ENCODE results near the gene SCAMP4.
A peak's percentile ranks its signal among the peaks of the same experiment; 100 is the strongest.

SCAMP4 gene

DNA sequence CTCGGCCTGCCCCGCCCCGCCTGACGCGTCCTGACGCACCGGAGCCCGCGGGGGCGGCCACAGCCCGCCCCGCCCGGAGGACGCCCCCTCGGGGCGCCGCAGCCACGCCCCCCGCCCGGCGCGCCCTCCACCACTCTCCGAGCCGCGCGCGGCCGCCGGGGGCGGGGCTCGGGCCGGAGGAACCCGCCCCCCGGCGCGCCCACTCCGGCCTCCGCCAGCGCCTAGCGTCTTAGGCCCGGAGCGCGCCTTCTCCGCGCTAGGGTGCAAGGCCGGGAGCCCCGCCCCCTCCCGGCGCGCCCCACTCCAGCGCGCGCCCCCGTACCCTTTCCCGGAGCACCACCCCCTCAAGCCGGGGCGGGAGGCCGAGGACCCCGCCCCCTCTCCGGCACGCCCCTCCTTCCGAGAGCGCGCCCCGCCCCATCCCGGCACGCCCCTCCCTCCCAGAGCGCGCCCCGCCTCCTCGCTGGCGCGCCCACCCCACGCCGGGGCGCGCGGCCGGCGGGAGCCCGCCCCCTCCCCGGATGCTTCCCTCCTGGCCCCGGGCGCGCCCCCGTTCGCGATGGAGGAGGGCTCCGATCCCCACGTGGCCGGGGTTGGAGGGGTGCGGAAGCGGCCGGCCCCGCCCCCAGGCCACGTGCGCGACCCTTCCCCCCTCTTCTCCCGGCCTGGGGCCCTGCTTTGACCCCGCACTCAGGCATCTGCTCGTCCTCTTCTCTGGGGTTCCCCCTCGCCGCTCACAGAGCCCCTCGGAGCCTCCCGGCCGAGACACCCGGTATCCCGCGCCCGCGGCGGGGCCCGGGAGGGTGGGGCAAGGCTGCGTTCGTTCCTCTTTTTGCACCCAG lies 41.3 kb upstream of the SCAMP4 start (continued):
- TF ChIP-seq ZNF302 (tag by site-specific recombination; IDR thresholded peaks at IDR 0.05; ENCODE audit: low read depth) (no peak), ZNF26 (tag by site-specific recombination; IDR thresholded peaks at IDR 0.05) (no peak), REPIN1 (tag by site-specific recombination; IDR thresholded peaks at IDR 0.05; ENCODE audit: low read depth) (no peak), SETDB1 (IDR thresholded peaks at IDR 0.05; ENCODE audit: insufficient read length, low read length) (no peak), ZNF114 (tag by site-specific recombination; IDR thresholded peaks at IDR 0.05) (no peak), ZBTB8A (tag by site-specific recombination; IDR thresholded peaks at IDR 0.05) (peak; percentile 89), ZNF785 (tag by site-specific recombination; IDR thresholded peaks at IDR 0.05) (no peak), ZNF274 (IDR thresholded peaks at IDR 0.05; ENCODE audit: low read length) (no peak), ZNF274 (tag by site-specific recombination; IDR thresholded peaks at IDR 0.05; ENCODE audit: borderline replicate concordance) (no peak), ZNF239 (tag by site-specific recombination; IDR thresholded peaks at IDR 0.05) (no peak), ZFP3 (tag by site-specific recombination; IDR thresholded peaks at IDR 0.05; ENCODE audit: low read depth) (no peak), OSR2 (tag by site-specific recombination; IDR thresholded peaks at IDR 0.05) (peak; percentile 47)
- TF ChIP-seq, protein P1, sequence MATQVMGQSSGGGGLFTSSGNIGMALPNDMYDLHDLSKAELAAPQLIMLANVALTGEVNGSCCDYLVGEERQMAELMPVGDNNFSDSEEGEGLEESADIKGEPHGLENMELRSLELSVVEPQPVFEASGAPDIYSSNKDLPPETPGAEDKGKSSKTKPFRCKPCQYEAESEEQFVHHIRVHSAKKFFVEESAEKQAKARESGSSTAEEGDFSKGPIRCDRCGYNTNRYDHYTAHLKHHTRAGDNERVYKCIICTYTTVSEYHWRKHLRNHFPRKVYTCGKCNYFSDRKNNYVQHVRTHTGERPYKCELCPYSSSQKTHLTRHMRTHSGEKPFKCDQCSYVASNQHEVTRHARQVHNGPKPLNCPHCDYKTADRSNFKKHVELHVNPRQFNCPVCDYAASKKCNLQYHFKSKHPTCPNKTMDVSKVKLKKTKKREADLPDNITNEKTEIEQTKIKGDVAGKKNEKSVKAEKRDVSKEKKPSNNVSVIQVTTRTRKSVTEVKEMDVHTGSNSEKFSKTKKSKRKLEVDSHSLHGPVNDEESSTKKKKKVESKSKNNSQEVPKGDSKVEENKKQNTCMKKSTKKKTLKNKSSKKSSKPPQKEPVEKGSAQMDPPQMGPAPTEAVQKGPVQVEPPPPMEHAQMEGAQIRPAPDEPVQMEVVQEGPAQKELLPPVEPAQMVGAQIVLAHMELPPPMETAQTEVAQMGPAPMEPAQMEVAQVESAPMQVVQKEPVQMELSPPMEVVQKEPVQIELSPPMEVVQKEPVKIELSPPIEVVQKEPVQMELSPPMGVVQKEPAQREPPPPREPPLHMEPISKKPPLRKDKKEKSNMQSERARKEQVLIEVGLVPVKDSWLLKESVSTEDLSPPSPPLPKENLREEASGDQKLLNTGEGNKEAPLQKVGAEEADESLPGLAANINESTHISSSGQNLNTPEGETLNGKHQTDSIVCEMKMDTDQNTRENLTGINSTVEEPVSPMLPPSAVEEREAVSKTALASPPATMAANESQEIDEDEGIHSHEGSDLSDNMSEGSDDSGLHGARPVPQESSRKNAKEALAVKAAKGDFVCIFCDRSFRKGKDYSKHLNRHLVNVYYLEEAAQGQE (tag by site-specific recombination; IDR thresholded peaks at IDR 0.05), result no peak
- TF ChIP-seq, protein P2, sequence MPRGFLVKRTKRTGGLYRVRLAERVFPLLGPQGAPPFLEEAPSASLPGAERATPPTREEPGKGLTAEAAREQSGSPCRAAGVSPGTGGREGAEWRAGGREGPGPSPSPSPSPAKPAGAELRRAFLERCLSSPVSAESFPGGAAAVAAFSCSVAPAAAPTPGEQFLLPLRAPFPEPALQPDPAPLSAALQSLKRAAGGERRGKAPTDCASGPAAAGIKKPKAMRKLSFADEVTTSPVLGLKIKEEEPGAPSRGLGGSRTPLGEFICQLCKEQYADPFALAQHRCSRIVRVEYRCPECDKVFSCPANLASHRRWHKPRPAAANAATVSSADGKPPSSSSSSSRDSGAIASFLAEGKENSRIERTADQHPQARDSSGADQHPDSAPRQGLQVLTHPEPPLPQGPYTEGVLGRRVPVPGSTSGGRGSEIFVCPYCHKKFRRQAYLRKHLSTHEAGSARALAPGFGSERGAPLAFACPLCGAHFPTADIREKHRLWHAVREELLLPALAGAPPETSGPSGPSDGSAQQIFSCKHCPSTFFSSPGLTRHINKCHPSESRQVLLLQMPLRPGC (tag by site-specific recombination; IDR thresholded peaks at IDR 0.05), result 0 out of 2 replicates have a peak, but pooled peaks have one; percentile 22

DNA sequence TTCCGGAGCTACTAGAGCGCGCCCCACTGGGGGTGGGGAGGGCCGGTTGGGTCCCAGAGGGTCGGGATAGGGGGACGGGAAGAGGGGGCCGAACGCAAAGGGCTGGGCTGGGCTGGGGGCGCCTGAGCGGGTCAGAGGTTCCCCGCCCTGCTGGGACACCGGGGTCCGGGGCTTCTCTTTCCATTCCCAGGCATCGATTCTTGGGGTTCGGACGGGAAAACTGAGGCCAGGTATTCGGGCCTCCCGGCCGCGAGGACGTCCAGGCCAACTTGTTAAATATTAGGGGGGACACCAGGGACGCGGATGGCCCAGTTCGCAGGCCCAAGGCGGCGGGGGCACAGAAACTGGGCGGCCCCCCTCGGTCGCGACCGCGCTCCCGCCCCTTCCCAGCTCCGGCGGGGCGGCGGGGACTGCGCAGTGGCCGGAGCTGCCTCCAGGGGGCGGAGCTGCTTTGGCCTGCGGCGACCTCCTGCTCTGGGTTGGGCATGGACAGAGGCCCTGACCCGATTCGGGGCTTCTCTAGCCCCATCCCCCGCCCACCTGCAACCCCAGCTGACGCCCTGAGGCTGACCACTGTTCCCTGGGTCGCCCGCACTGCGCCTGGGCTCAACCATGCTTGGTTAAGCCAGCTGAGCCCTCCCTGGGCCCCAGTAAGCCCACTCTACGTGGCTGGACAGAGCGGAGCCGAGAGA lies 40.6 kb upstream of the SCAMP4 start:
- Histone ChIP-seq H3K4me1 (ENCODE audit: control insufficient read depth, insufficient read depth, low read length) (peaks cover 12% of the 10 kb centered on the region), H3K9me3 (ENCODE audit: control insufficient read depth, insufficient read depth, low read depth, low read length) (no peaks in the 10 kb centered on the region), H3K36me3 (ENCODE audit: control insufficient read depth in 2 of 2, insufficient read depth in 1 of 2, low read length in 2 of 2) (no peaks in the 10 kb centered on the region; a peak in 1 of 3 replicates), H3K27ac (ENCODE audit: extremely low read depth, low read depth, low read length) (peak overlapping the region; percentile 82), H3K4me3 (ENCODE audit: low read depth, low read length) (peak overlapping the region; percentile 60)
- POLR2A ChIA-PET, result interaction anchor here (0.6 to 1.6 kb wide), 3 partner anchors 11 to 482 kb away, joined by 3 to 18 read pairs (median 3); no protein-coding TSS in a partner anchor
- CTCF ChIA-PET, result interaction anchor here (0.5 to 1.1 kb wide), 7 partner anchors 9 to 671 kb away, joined by 3 to 5 read pairs (median 4); partner anchors contain the start of gene ABHD17A
- TF ChIP-seq KLF7 (tag by site-specific recombination; IDR thresholded peaks at IDR 0.05; ENCODE audit: borderline replicate concordance), result no peak
- peak; percentile 84 for TF ChIP-seq ZNF341 (tag by site-specific recombination; IDR thresholded peaks at IDR 0.05; ENCODE audit: low read depth)
- TF ChIP-seq ZNF658 (tag by site-specific recombination; IDR thresholded peaks at IDR 0.05), result no peak
- TF ChIP-seq ZIC2 (tag by site-specific recombination; IDR thresholded peaks at IDR 0.05), result no peak
- no peak for TF ChIP-seq ZNF214 (tag by site-specific recombination; IDR thresholded peaks at IDR 0.05; ENCODE audit: borderline replicate concordance)
- TF ChIP-seq, protein P3, sequence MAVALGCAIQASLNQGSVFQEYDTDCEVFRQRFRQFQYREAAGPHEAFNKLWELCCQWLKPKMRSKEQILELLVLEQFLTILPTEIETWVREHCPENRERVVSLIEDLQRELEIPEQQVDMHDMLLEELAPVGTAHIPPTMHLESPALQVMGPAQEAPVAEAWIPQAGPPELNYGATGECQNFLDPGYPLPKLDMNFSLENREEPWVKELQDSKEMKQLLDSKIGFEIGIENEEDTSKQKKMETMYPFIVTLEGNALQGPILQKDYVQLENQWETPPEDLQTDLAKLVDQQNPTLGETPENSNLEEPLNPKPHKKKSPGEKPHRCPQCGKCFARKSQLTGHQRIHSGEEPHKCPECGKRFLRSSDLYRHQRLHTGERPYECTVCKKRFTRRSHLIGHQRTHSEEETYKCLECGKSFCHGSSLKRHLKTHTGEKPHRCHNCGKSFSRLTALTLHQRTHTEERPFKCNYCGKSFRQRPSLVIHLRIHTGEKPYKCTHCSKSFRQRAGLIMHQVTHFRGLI (tag by site-specific recombination; IDR thresholded peaks at IDR 0.05), result no peak
- no peak for TF ChIP-seq ZNF394 (tag by site-specific recombination; IDR thresholded peaks at IDR 0.05; ENCODE audit: borderline replicate concordance)
- TF ChIP-seq, protein P4, sequence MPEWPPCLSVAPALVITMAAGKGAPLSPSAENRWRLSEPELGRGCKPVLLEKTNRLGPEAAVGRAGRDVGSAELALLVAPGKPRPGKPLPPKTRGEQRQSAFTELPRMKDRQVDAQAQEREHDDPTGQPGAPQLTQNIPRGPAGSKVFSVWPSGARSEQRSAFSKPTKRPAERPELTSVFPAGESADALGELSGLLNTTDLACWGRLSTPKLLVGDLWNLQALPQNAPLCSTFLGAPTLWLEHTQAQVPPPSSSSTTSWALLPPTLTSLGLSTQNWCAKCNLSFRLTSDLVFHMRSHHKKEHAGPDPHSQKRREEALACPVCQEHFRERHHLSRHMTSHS (tag by site-specific recombination; IDR thresholded peaks at IDR 0.05), result no peak
- no peak for TF ChIP-seq ZNF571 (tag by site-specific recombination; IDR thresholded peaks at IDR 0.05)
- TF ChIP-seq MEIS1 (CRISPR knock-in tag; IDR thresholded peaks at IDR 0.05; ENCODE audit: borderline replicate concordance), result no peak
- TF ChIP-seq, protein P2 (tag by site-specific recombination; IDR thresholded peaks at IDR 0.05), result no peak

Data from HEK293 (cell line).